ENCODE measurements around the gene HDGF.

HDGF gene

GRCh38 chr1:156794506-156795373 lies 43.3 kb upstream of the HDGF start:
- ChIA-PET CTCF (interaction anchor here (0.7 to 29.3 kb wide), 11 partner anchors 7 to 130 kb away, joined by 3 to 476 read pairs (median 60); partner anchors contain the start of genes INSRR, ISG20L2, LRRC71 and METTL25B), POLR2A (interaction anchor here (0.7 to 1.0 kb wide), 2 partner anchors 26 to 43 kb away, joined by 3 read pairs; no protein-coding TSS in a partner anchor)
- DNase-seq (ENCODE audit: low read depth, low spot score): no peak
- no peak overlapping the region for H3K4me3 ChIP-seq (ENCODE audit: low read depth, low read length)
- no peak for TF ChIP-seq CTCF (IDR thresholded peaks at IDR 0.05; ENCODE audit: insufficient read depth, low read length, missing control alignments)

- DNase-seq (ENCODE audit: low read depth, low spot score): no peak
- no peak for TF ChIP-seq CTCF (IDR thresholded peaks at IDR 0.05; ENCODE audit: insufficient read depth, low read length, missing control alignments)
- CTCF ChIA-PET: interaction anchor here (1.0 to 29.3 kb wide), 8 partner anchors 7 to 132 kb away, joined by 3 to 476 read pairs (median 10); partner anchors contain the start of genes INSRR, NTRK1 and PEAR1
- POLR2A ChIA-PET: interaction anchor here (0.6 kb wide), 1 partner anchor 19 kb away, joined by 3 read pairs; no protein-coding TSS in a partner anchor
- H3K4me3 ChIP-seq (ENCODE audit: low read depth, low read length): no peak overlapping the region
These were observed 38.3 kb upstream of the HDGF start for GRCh38 chr1:156789621-156790318.

GRCh38 chr1:156788136-156788535 lies 36.7 kb upstream of the HDGF start:
- no peak overlapping the region for H3K4me3 ChIP-seq (ENCODE audit: low read depth, low read length)
- TF ChIP-seq CTCF (IDR thresholded peaks at IDR 0.05; ENCODE audit: insufficient read depth, low read length, missing control alignments): no peak
- ChIA-PET POLR2A (no interaction called here), CTCF (interaction anchor here (0.8 to 16.1 kb wide), 8 partner anchors 9 to 138 kb away, joined by 3 to 333 read pairs (median 8); partner anchors contain the start of genes NTRK1 and PEAR1)
- no peak for DNase-seq (ENCODE audit: low read depth, low spot score)

GRCh38 chr1:156786640-156787039 lies 35.2 kb upstream of the HDGF start:
- TF ChIP-seq CTCF (IDR thresholded peaks at IDR 0.05; ENCODE audit: insufficient read depth, low read length, missing control alignments): no peak
- no peak overlapping the region for H3K4me3 ChIP-seq (ENCODE audit: low read depth, low read length)
- POLR2A ChIA-PET: no interaction called here
- CTCF ChIA-PET: interaction anchor here (1.9 to 4.0 kb wide), 4 partner anchors 10 to 74 kb away, joined by 9 to 22 read pairs (median 10); partner anchors contain the start of gene NTRK1
- no peak for DNase-seq (ENCODE audit: low read depth, low spot score)

GRCh38 chr1:156785458-156785857 lies 34.0 kb upstream of the HDGF start:
- DNase-seq (ENCODE audit: low read depth, low spot score): no peak
- ChIA-PET POLR2A (no interaction called here), CTCF (interaction anchor here (1.1 to 2.4 kb wide), 5 partner anchors 11 to 74 kb away, joined by 3 to 24 read pairs (median 6); no protein-coding TSS in a partner anchor)
- no peak overlapping the region for H3K4me3 ChIP-seq (ENCODE audit: low read depth, low read length)
- no peak for TF ChIP-seq CTCF (IDR thresholded peaks at IDR 0.05; ENCODE audit: insufficient read depth, low read length, missing control alignments)

Data from AG04449 (cell line).